Pancreas (tissue), 10 donors: ENCODE results near the gene DHDH. TPM values are rescaled to one million over a fixed set of nuclear protein-coding genes. Genes with fewer than 3 reads are reported as not detected.

Experiments used
- ATAC-seq, 4 donors: fragments of 200-7000 bp; cut with Tn5 transposase; one replicate each; pipeline versions ENCODE4 v1.8.0 to v1.9.1; 2020; ENCODE audit warnings: mild to moderate bottlenecking in 4 of 4, moderate library complexity in 4 of 4
- DNase-seq, 6 donors: peaks; one replicate each; pipeline ENCODE4 v3.0.0-alpha.2; 2020
- FAIRE-seq: peaks from 2 replicates; lab custom pipeline; 2012; peaks lifted over from hg19 to GRCh38; lab: Jason Lieb, UNC
- H3K27ac ChIP-seq, 4 donors: fragments of 200-600 bp; sonication (generic); 1 replicate in 3 of 4; 2 replicates in 1 of 4; pipeline versions ENCODE4 v1.5.0 to v1.8.0; 2020
- H3K27me3 ChIP-seq, 4 donors: fragments of 200-600 bp; one replicate each; pipeline ENCODE4 v1.8.0; 2021
- H3K36me3 ChIP-seq, 3 donors: fragments of 200-600 bp; sonication (generic) in 1 of 3; one replicate each; pipeline versions ENCODE4 v1.5.0 to v1.8.0; 2020 to 2021
- H3K4me1 ChIP-seq, 3 donors: fragments of 200-600 bp; one replicate each; pipeline ENCODE4 v1.8.0; 2021
- H3K4me3 ChIP-seq, 4 donors: fragments of 200-600 bp; sonication (generic) in 2 of 4; one replicate each; pipeline versions ENCODE4 v1.5.0 to v1.8.0; 2020 to 2021
- H3K9me3 ChIP-seq, 4 donors: fragments of 200-600 bp; one replicate each; pipeline ENCODE4 v1.8.0; 2021
- WGBS, 2 donors: extraction: QIAGEN DNeasy Blood & Tissue Kit; methylation state at CpG; one replicate each; pipeline ENCODE4 v1.1.7; 2013; 5-methylcytosine and 5-hydroxymethylcytosine counted together
- intact Hi-C, 3 donors: fragments of 100-400 bp; cut with DNase I; formaldehyde crosslinking; loops; one replicate each; pipeline versions ENCODE4 v1.11.1 to v1.14.2; 2022
- polyA plus RNA-seq, 2 donors: library from polyadenylated mRNA; stranded (reverse); fragments of 200-250 nt; gene quantifications; one replicate each; pipeline ENCODE4 v1.2.3, GENCODE V29; 2013
- total RNA-seq, 6 donors: library from RNA; stranded (reverse); fragmentation: NEBNext Ultra II Directional in 4 of 6; extraction: Animal tissue kit (Norgen Biotek cat#: 25700) in 4 of 6; gene quantifications; one replicate each; pipeline versions ENCODE4 v1.2.1 to v1.2.4, GENCODE V29; 2021 to 2023
- TF ChIP-seq, protein P1 (sequence below), 4 donors: fragments of 200-600 bp; sonication (generic) in 3 of 4; IDR thresholded peaks; one replicate each; pipeline versions ENCODE4 v1.5.0 to v1.8.0; 2021; ENCODE audit warnings: antibody characterized with exemption in 4 of 4
- donor health status: healthy with polysubstance abuse.
- donor health status: DM: no; HTN: no; CAD: no; lungs with moderate emphysema.
- donor health status: DM: no; HTN: no; CAD: no.
- donor health status: control.
- donor health status: control.
- donor health status: Bipolar disorder and iron deficiency.
- donor health status: DM: yes; HTN: yes; CAD: no.
- donor health status: DM: no; HTN: no; CAD: no.
- donor health status: DM: no; HTN: no; CAD: no.
- donor health status: DM: yes; HTN: yes; CAD: no.

Gene DHDH
- total and polyA plus RNA-seq, 8 donors, result 0.28 to 1.0 (median 0.30) TPM; not detected in 5

DNA sequence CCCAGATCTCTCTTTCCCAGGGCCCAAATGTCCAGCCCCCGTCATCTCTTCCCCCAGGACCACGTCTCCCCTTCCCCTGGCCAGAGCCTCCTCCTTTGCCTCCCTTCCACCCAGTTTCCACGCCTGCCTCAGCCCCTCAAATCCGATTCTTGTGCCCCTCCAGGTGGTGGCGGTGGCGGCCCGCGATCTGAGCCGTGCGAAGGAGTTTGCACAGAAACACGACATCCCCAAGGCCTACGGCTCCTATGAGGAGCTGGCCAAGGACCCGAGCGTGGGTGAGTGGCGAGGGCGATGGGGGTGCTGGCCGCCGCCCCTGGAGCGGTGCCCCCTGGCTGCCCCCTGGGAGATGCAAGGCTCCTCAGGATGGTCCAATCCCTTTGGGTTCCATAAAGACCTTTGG, 1.3 kb downstream of the DHDH start:
- ATAC-seq (no peak), DNase-seq (no peak), FAIRE-seq (no peak)
- H3K27me3 ChIP-seq, result no peaks in the 10 kb centered on the region
- H3K36me3 ChIP-seq, result no peaks in the 10 kb centered on the region
- intact Hi-C loops, result no loop called here
- TF ChIP-seq, protein P1, sequence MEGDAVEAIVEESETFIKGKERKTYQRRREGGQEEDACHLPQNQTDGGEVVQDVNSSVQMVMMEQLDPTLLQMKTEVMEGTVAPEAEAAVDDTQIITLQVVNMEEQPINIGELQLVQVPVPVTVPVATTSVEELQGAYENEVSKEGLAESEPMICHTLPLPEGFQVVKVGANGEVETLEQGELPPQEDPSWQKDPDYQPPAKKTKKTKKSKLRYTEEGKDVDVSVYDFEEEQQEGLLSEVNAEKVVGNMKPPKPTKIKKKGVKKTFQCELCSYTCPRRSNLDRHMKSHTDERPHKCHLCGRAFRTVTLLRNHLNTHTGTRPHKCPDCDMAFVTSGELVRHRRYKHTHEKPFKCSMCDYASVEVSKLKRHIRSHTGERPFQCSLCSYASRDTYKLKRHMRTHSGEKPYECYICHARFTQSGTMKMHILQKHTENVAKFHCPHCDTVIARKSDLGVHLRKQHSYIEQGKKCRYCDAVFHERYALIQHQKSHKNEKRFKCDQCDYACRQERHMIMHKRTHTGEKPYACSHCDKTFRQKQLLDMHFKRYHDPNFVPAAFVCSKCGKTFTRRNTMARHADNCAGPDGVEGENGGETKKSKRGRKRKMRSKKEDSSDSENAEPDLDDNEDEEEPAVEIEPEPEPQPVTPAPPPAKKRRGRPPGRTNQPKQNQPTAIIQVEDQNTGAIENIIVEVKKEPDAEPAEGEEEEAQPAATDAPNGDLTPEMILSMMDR (IDR thresholded peaks at IDR 0.05), result no peak
- no peak overlapping the region for H3K4me3 ChIP-seq
- 62 to 76% methylated on average over 19 of the region's 19 CpGs for WGBS, 2 donors
- no peaks in the 10 kb centered on the region for H3K4me1 ChIP-seq
- H3K9me3 ChIP-seq, result no peaks in the 10 kb centered on the region
- H3K27ac ChIP-seq, result no peak overlapping the region

DNA sequence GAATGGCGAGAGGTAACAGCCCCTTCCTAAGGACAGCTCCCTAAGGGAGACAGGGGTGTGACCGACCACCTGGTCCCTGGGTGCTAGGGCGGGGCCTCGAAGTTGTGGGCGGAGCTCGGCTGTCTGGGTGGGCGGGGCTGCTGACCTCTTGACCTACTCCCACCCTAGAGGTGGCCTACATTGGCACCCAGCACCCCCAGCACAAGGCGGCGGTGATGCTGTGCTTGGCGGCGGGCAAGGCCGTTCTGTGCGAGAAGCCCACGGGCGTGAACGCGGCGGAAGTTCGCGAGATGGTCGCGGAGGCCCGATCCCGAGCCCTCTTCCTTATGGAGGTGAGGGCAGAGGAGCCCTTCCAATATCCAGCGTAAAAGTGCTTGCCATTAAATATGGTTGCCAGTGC, 2.4 kb downstream of the DHDH start:
- no peak for DNase-seq
- Histone ChIP-seq H3K9me3 (no peaks in the 10 kb centered on the region), H3K4me3 (no peak overlapping the region), H3K36me3 (no peaks in the 10 kb centered on the region), H3K27ac (no peak overlapping the region), H3K4me1 (no peaks in the 10 kb centered on the region), H3K27me3 (no peaks in the 10 kb centered on the region)
- no peak for ATAC-seq
- intact Hi-C loops, result no loop called here
- TF ChIP-seq, protein P1 (IDR thresholded peaks at IDR 0.05), result no peak
- WGBS, 2 donors, result 90 to 95% methylated on average over 25 of the region's 25 CpGs
- no peak for FAIRE-seq

DNA sequence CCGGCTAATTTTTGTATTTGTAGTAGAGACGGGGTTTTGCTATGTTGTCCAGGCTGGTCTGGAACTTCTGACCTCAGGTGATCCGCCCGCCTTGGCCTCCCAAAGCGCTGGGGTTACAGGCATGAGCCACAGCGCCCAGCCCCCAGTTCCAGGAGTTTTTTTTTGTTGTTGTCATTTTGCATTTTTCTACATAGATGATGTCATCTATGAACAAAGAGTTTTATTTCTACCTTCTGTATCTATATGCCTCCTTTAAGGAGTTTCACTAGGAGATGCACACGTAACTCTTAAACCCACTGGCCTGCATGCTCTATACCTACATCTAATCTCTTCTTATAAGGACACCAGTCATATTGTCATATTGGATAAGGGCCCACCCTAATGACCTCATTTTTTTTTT, 4.8 kb downstream of the DHDH start:
- ATAC-seq (no peak), DNase-seq (no peak), FAIRE-seq (no peak)
- H3K27me3 ChIP-seq, result no peaks in the 10 kb centered on the region
- no peaks in the 10 kb centered on the region for H3K9me3 ChIP-seq
- H3K4me1 ChIP-seq, result no peaks in the 10 kb centered on the region
- H3K36me3 ChIP-seq, result no peaks in the 10 kb centered on the region
- H3K4me3 ChIP-seq, result no peak overlapping the region
- H3K27ac ChIP-seq, result no peak overlapping the region
- TF ChIP-seq, protein P1 (IDR thresholded peaks at IDR 0.05), result no peak
- intact Hi-C loops, result no loop called here
- 71 to 93% methylated on average over 7 of the region's 7 CpGs for whole genome bisulfite sequencing, 2 donors

DNA sequence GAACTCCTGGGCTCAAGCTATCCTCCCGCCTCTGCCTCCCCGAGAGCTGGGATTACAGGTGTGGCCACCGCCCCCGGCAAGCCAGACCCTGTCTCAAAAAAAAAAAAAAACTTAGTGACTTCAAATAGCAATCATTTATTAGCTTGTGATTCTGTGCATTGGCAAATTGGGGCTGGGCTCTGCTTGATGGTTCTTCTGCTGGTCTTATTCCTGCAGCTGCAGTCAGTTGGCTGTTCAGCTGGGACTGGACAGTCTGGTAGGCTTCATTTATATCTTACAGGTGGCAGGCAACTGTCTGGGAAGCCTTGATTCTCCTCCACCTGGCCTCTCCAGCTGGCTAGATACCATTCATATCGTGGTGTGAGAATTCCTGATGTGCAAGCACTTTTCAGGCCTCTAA, 7.4 kb downstream of the DHDH start:
- no peak overlapping the region for H3K4me3 ChIP-seq
- FAIRE-seq, result no peak
- no peaks in the 10 kb centered on the region for H3K4me1 ChIP-seq
- no peaks in the 10 kb centered on the region for H3K9me3 ChIP-seq
- TF ChIP-seq, protein P1 (IDR thresholded peaks at IDR 0.05), result no peak
- intact Hi-C loops, result no loop called here
- no peak for ATAC-seq
- no peak overlapping the region for H3K27ac ChIP-seq
- 94 to 95% methylated on average over 5 of the region's 5 CpGs for WGBS, 2 donors
- H3K36me3 ChIP-seq, result no peaks in the 10 kb centered on the region
- DNase-seq, result no peak
- H3K27me3 ChIP-seq, result no peaks in the 10 kb centered on the region

DNA sequence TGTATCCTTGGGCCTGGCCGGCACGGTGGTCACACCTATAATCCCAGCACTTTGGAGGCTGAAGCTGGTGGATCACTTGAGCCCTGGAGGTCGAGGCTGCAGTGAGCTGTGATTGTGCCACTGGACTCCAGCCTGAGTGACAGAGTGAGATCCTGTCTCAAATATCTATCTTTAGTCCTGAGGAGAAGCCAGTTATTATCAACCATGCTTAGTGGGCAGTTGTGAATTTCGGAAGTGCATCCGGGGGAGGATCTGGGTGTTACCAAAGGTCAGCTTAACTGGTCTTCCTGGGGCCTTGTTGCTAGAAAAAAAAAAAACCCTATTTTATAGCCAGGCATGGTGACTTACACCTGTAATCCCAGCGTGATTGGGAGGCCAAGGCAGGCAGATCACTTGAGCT, 9.6 kb downstream of the DHDH start:
- Histone ChIP-seq H3K4me1 (no peaks in the 10 kb centered on the region), H3K36me3 (no peaks in the 10 kb centered on the region), H3K27ac (no peak overlapping the region), H3K4me3 (no peak overlapping the region), H3K9me3 (no peaks in the 10 kb centered on the region), H3K27me3 (no peaks in the 10 kb centered on the region)
- DNase-seq (no peak), FAIRE-seq (no peak), ATAC-seq (no peak)
- WGBS, 2 donors, result 78 to 86% methylated on average over 6 of the region's 6 CpGs
- intact Hi-C loops, result no loop called here
- TF ChIP-seq, protein P1 (IDR thresholded peaks at IDR 0.05), result no peak
